Frontal cortex (tissue), 4 donors: Measurements from ENCODE around the gene CHIA. TPM values are rescaled to one million over a fixed set of nuclear protein-coding genes. Genes with fewer than 3 reads are reported as not detected.

Source experiments
- DNase-seq, 2 donors: peaks; one replicate each; pipeline ENCODE4 v3.0.0; 2012; ENCODE audit warnings: low spot score in 2 of 2
- FAIRE-seq: peaks from 2 replicates; lab custom pipeline; 2012; peaks lifted over from hg19 to GRCh38; lab: Jason Lieb, UNC
- total RNA-seq: library from RNA; depleted of rRNA; stranded (reverse); fragments of >200 nt; gene quantifications from one replicate; pipeline ENCODE4 v1.2.3, GENCODE V29; 2014
- donor health status: control.
- donor health status: control.
- donor health status: control.

Gene CHIA
- total RNA-seq, result not detected

GRCh38 chr1:111290630-111291029 is at the start of gene CHIA:
CHIA (plus strand) TSS chr1:111290851; CDS start chr1:111310468, 19,617 bp downstream.
- FAIRE-seq (no peak), DNase-seq (no peak)

GRCh38 chr1:111241797-111242196 is 48.9 kb upstream of the CHIA start:
- no peak for DNase-seq
- FAIRE-seq, result no peak

- no peak for DNase-seq
- FAIRE-seq, result no peak
Observed at GRCh38 chr1:111242805-111243523, 47.7 kb upstream of the CHIA start.

- DNase-seq, result no peak
- FAIRE-seq, result no peak
Observed at GRCh38 chr1:111247125-111247838, 43.4 kb upstream of the CHIA start.

GRCh38 chr1:111249960-111250359 is 40.7 kb upstream of the CHIA start:
- FAIRE-seq (no peak), DNase-seq (no peak)

- FAIRE-seq, result no peak
- no peak for DNase-seq
Observed at GRCh38 chr1:111251570-111251969, 39.1 kb upstream of the CHIA start.

GRCh38 chr1:111252786-111253185 is 37.9 kb upstream of the CHIA start:
- DNase-seq, result no peak
- FAIRE-seq, result no peak

GRCh38 chr1:111253876-111254275 is 36.8 kb upstream of the CHIA start:
- FAIRE-seq, result no peak
- no peak for DNase-seq

GRCh38 chr1:111256988-111257658 is 33.5 kb upstream of the CHIA start:
- FAIRE-seq, result no peak
- no peak for DNase-seq

- DNase-seq (no peak), FAIRE-seq (no peak)
Observed at GRCh38 chr1:111267801-111268508, 22.7 kb upstream of the CHIA start.

- FAIRE-seq (no peak), DNase-seq (no peak)
Observed at GRCh38 chr1:111269825-111270406, 20.7 kb upstream of the CHIA start.

GRCh38 chr1:111270771-111271463 is 19.7 kb upstream of the CHIA start:
- no peak for FAIRE-seq
- DNase-seq, result no peak

GRCh38 chr1:111271464-111271801 is 19.2 kb upstream of the CHIA start:
- DNase-seq, result no peak
- no peak for FAIRE-seq

GRCh38 chr1:111272081-111272480 is 18.6 kb upstream of the CHIA start:
- no peak for FAIRE-seq

GRCh38 chr1:111274653-111275052 is 16.0 kb upstream of the CHIA start:
- DNase-seq (no peak), FAIRE-seq (no peak)

More at GRCh38 chr1:111272081-111272480, 18.6 kb upstream of the CHIA start:
- DNase-seq, result no peak

GRCh38 chr1:111275079-111275478 is 15.6 kb upstream of the CHIA start:
- DNase-seq (peak in 1 of 2 donors; percentile 35), FAIRE-seq (no peak)

- no peak for DNase-seq
- FAIRE-seq, result no peak
Observed at GRCh38 chr1:111275780-111276433, 14.7 kb upstream of the CHIA start.

GRCh38 chr1:111279144-111279543 is 11.5 kb upstream of the CHIA start:
- DNase-seq (no peak), FAIRE-seq (no peak)

- FAIRE-seq (no peak), DNase-seq (no peak)
Observed at GRCh38 chr1:111280267-111280666, 10.4 kb upstream of the CHIA start.
